ENCODE data around the gene PLEKHG1. TPM values are rescaled to one million over a fixed set of nuclear protein-coding genes. Genes with fewer than 3 reads are reported as not detected.

PLEKHG1 gene
- total RNA-seq, 1 donor from 2014 or later, result 135 TPM

DNA sequence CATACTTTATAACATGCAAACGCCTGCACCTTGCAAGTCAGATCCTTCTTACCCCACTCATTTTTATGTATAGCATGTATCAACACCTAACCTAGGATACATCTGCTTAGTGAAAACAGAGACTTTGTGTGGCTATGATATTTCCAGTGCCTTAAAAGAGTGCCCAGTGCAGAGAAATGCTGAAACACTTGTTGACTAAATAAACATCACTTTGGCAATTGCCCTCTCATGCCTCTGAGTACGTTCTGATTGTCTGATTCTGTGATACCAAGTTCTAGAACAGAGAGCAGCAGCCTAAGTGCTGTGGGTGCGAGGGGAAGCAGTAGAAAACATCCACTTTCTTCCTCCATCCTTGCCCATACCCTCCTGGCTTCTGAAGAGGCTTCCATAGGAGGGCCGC, 13.6 kb downstream of the PLEKHG1 start:
- DNase-seq (ENCODE audit: low spot score), result no peak
- Mint-ChIP-seq H3K36me3 (ENCODE audit: low read depth, unreplicated experiment) (peaks cover 28% of the 10 kb centered on the region), H3K9me3 (ENCODE audit: unreplicated experiment) (no peaks in the 10 kb centered on the region), H3K4me3 (ENCODE audit: unreplicated experiment) (peak overlapping the region; percentile 70), H3K27me3 (ENCODE audit: unreplicated experiment) (peaks cover 5% of the 10 kb centered on the region), H3K4me1 (ENCODE audit: unreplicated experiment) (peaks cover 89% of the 10 kb centered on the region), H3K27ac (ENCODE audit: unreplicated experiment) (peak overlapping the region; percentile 99)
- TF ChIP-seq, protein P1, sequence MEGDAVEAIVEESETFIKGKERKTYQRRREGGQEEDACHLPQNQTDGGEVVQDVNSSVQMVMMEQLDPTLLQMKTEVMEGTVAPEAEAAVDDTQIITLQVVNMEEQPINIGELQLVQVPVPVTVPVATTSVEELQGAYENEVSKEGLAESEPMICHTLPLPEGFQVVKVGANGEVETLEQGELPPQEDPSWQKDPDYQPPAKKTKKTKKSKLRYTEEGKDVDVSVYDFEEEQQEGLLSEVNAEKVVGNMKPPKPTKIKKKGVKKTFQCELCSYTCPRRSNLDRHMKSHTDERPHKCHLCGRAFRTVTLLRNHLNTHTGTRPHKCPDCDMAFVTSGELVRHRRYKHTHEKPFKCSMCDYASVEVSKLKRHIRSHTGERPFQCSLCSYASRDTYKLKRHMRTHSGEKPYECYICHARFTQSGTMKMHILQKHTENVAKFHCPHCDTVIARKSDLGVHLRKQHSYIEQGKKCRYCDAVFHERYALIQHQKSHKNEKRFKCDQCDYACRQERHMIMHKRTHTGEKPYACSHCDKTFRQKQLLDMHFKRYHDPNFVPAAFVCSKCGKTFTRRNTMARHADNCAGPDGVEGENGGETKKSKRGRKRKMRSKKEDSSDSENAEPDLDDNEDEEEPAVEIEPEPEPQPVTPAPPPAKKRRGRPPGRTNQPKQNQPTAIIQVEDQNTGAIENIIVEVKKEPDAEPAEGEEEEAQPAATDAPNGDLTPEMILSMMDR (IDR thresholded peaks at IDR 0.05; ENCODE audit: unreplicated experiment), result no peak

GRCh38 chr6:150615967-150616366, 16.3 kb downstream of the PLEKHG1 start:
- H3K27ac Mint-ChIP-seq (ENCODE audit: unreplicated experiment), result peak overlapping the region; percentile 59

GRCh38 chr6:150616586-150616985, 16.9 kb downstream of the PLEKHG1 start:
- H3K4me1 Mint-ChIP-seq (ENCODE audit: unreplicated experiment), result peaks cover 87% of the 10 kb centered on the region

More at GRCh38 chr6:150615967-150616366, 16.3 kb downstream of the PLEKHG1 start:
- Mint-ChIP-seq H3K4me3 (ENCODE audit: unreplicated experiment) (no peak overlapping the region), H3K36me3 (ENCODE audit: low read depth, unreplicated experiment) (peaks cover 20% of the 10 kb centered on the region), H3K27me3 (ENCODE audit: unreplicated experiment) (peaks cover 4% of the 10 kb centered on the region), H3K9me3 (ENCODE audit: unreplicated experiment) (no peaks in the 10 kb centered on the region), H3K4me1 (ENCODE audit: unreplicated experiment) (peaks cover 87% of the 10 kb centered on the region)
- no peak for DNase-seq (ENCODE audit: low spot score)
- TF ChIP-seq, protein P1 (IDR thresholded peaks at IDR 0.05; ENCODE audit: unreplicated experiment), result no peak

DNA sequence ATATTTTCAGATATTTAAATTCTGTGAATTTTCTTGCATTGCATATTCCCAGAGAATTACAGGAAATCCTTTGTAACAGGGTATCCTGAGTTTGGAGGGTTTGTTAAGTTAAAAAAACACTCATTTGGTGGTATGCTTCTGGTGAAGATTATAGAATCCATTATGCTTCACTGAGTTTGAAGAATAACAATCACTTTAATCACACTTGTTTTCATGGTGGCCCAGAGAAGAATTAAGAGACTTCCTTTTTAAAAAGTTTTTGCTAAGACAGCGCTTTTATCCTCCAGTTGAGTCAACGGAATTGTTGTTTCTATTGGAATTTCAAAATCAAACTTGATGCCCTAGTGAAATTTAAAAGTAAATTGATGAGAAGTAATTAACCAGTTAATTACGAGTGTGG, 17.4 kb downstream of the PLEKHG1 start:
- Mint-ChIP-seq H3K27ac (ENCODE audit: unreplicated experiment) (peak overlapping the region; percentile 94), H3K36me3 (ENCODE audit: low read depth, unreplicated experiment) (peaks cover 26% of the 10 kb centered on the region), H3K9me3 (ENCODE audit: unreplicated experiment) (no peaks in the 10 kb centered on the region), H3K4me1 (ENCODE audit: unreplicated experiment) (peaks cover 88% of the 10 kb centered on the region), H3K27me3 (ENCODE audit: unreplicated experiment) (peaks cover 4% of the 10 kb centered on the region), H3K4me3 (ENCODE audit: unreplicated experiment) (peak overlapping the region; percentile 65)
- DNase-seq (ENCODE audit: low spot score), result no peak
- TF ChIP-seq, protein P1 (IDR thresholded peaks at IDR 0.05; ENCODE audit: unreplicated experiment), result no peak

More at GRCh38 chr6:150616586-150616985, 16.9 kb downstream of the PLEKHG1 start:
- peaks cover 21% of the 10 kb centered on the region for H3K36me3 Mint-ChIP-seq (ENCODE audit: low read depth, unreplicated experiment)
- peaks cover 4% of the 10 kb centered on the region for H3K27me3 Mint-ChIP-seq (ENCODE audit: unreplicated experiment)
- DNase-seq (ENCODE audit: low spot score), result no peak
- TF ChIP-seq, protein P1 (IDR thresholded peaks at IDR 0.05; ENCODE audit: unreplicated experiment), result no peak
- H3K27ac Mint-ChIP-seq (ENCODE audit: unreplicated experiment), result peak overlapping the region; percentile 94
- H3K9me3 Mint-ChIP-seq (ENCODE audit: unreplicated experiment), result no peaks in the 10 kb centered on the region
- no peak overlapping the region for H3K4me3 Mint-ChIP-seq (ENCODE audit: unreplicated experiment)

DNA sequence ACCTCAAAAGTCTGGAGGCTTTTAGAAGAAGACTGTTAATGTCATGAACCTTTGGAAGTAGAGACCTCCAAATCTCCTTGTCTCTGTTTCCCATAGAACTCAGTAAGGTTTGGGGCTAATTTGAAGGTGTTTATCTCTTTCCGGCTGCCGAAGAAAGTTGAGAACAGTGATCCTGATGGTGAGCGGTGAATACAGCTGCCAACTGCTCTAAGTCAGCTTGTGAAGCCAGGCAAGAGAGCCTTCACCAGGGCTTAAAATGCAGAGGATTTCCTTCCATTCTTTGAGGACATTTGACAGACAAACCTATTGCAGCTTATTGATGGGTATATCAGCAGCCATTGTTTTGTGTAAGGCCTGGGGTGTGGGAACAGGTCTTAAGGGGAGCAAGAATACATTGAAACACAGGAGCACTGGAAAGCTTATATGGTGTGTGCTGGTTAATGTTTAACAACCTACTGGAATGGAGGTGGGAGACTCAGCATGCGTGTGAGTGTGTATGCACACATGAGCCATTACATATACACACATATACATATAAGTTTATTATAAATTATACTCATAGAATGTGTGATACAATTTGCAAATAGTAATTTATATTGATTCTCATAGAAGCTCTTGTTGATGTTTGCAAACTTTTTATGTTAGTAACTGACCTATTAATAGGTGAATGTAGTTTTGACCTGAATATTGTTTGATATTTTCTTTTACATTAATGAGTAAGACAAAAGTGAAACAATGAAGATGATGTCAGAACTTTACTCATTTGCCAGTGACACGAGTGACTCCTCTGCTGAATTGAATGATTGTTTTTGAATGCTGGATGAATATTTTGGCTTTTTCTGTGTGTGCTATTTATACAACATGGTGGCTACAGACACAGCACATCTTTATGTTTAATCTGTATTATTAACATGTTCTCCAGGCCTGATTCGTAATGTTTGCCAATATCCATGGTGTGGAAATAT, 18.1 kb downstream of the PLEKHG1 start:
- H3K27me3 Mint-ChIP-seq (ENCODE audit: unreplicated experiment), result peaks cover 4% of the 10 kb centered on the region
- no peaks in the 10 kb centered on the region for H3K9me3 Mint-ChIP-seq (ENCODE audit: unreplicated experiment)
- peaks cover 88% of the 10 kb centered on the region for H3K4me1 Mint-ChIP-seq (ENCODE audit: unreplicated experiment)
- H3K27ac Mint-ChIP-seq (ENCODE audit: unreplicated experiment), result peak overlapping the region; percentile 95
- H3K4me3 Mint-ChIP-seq (ENCODE audit: unreplicated experiment), result peak overlapping the region; percentile 81
- DNase-seq (ENCODE audit: low spot score), result peak; percentile 22
- TF ChIP-seq, protein P1 (IDR thresholded peaks at IDR 0.05; ENCODE audit: unreplicated experiment), result no peak
- H3K36me3 Mint-ChIP-seq (ENCODE audit: low read depth, unreplicated experiment), result peaks cover 29% of the 10 kb centered on the region

All from endothelial cell (in vitro differentiated cells).